ENCODE data around the gene RTN4R. TPM values are rescaled to one million over a fixed set of nuclear protein-coding genes. Genes with fewer than 3 reads are reported as not detected.
"Not testable (repeated sequence)": the region's sequence is repeated elsewhere in the genome, so short reads cannot be mapped to it uniquely, and the experiment has no call there.

Gene RTN4R
- total RNA-seq, 4 donors from 2014 or later = 9.1 to 15.7 (median 12.9) TPM

DNA sequence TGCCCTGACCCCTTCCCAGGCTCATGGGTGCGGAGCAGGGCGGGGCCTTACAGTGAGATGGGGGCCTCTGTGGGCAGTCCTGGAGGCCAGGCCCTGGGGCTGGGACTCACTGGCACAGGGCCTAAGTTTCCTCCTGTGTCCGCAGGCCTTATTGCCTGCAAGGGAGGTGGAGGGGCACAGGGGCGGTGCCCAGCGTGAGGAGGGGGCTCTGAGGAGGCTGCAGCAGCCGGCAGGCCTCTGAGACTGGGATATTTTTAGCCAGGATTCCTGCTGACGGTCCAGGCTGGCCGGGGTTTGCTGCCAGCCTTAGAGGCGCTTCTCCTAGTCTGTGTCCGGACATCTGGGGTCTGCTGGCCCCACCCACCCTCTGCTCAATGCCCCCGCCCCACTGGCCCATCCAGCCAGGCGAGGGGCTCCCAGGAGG, 5.7 kb upstream of the RTN4R start:
- intact Hi-C loops (cut with DNase I; ENCODE audit: low total_unique reads) = no loop called here
- WGBS, 2 donors = 49 to 82% methylated on average over 2 to 9 of the region's 12 CpGs
- no peak for DNase-seq (ENCODE audit: low spot score in 2 of 2)
- H3K4me3 ChIP-seq (ENCODE audit: low read depth, poor library complexity, severe bottlenecking) = no peak overlapping the region
- TF ChIP-seq CTCF (IDR thresholded peaks at IDR 0.05) = no peak
- TF ChIP-seq POLR2A (IDR thresholded peaks at IDR 0.05) = no peak

DNA sequence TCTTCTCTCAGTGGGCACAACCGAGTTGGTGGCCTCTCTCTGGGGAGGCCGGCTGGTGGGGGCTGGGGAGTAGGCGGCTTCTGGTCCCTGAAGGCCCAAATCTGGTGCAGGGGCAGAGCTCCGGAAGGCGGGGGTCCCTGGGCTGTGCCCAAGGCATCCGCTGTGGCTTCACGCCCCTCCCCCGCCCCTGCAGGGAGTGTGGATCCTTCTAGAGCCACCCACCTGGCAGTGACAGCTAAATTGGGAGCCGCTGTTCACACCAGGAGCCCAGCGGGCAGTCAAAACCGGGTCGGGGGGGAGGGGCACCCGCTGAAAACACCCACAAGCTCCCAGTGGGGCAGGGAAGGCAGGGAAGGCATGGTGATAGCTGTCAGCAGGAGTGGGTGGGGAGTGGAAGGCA, 4.6 kb upstream of the RTN4R start:
- 89% methylated on average over 5 of the region's 13 CpGs; no CpG with 5 or more reads in 1 of the 2 donors for WGBS, 2 donors

DNA sequence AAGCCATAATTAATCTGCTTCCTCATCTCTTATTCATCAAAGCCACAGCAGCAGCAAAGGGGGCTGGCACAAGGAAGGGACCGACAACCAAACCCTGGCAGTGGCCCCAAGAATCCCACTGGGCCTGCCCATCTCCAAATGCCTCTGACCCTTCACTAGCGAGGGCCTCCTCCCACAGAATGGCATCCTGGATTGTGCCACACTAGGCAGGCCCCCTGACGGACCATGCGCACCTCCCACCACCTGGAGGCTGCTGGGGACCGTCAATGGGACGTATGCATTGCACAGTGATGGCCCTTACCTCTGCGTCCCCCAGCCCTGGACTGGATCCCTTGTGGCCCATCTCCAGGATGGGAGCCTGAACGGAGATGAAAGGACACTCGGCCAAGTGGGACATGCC, 4.1 kb upstream of the RTN4R start:
- no peak for DNase-seq (ENCODE audit: low spot score in 2 of 2)
- WGBS, 2 donors = 84 to 96% methylated on average over 9 of the region's 9 CpGs
- no peak overlapping the region for H3K4me3 ChIP-seq (ENCODE audit: low read depth, poor library complexity, severe bottlenecking)
- no peak for TF ChIP-seq POLR2A (IDR thresholded peaks at IDR 0.05)
- TF ChIP-seq CTCF (IDR thresholded peaks at IDR 0.05) = no peak
- intact Hi-C loops (cut with DNase I; ENCODE audit: low total_unique reads) = no loop called here

More for the DNA sequence above, 4.6 kb upstream of the RTN4R start:
- DNase-seq (ENCODE audit: low spot score in 2 of 2) = no peak
- intact Hi-C loops (cut with DNase I; ENCODE audit: low total_unique reads) = no loop called here
- H3K4me3 ChIP-seq (ENCODE audit: low read depth, poor library complexity, severe bottlenecking) = no peak overlapping the region
- TF ChIP-seq POLR2A (IDR thresholded peaks at IDR 0.05) (no peak), CTCF (IDR thresholded peaks at IDR 0.05) (no peak)

GRCh38 chr22:20271114-20271994, 3.2 kb upstream of the RTN4R start:
- TF ChIP-seq POLR2A (IDR thresholded peaks at IDR 0.05) (no peak), CTCF (IDR thresholded peaks at IDR 0.05) (no peak)
- DNase-seq (ENCODE audit: low spot score in 2 of 2) = no peak
- intact Hi-C loops (cut with DNase I; ENCODE audit: low total_unique reads) = no loop called here
- H3K4me3 ChIP-seq (ENCODE audit: low read depth, poor library complexity, severe bottlenecking) = no peak overlapping the region
- WGBS, 2 donors = 63 to 83% methylated on average over 6 to 12 of the region's 14 CpGs

DNA sequence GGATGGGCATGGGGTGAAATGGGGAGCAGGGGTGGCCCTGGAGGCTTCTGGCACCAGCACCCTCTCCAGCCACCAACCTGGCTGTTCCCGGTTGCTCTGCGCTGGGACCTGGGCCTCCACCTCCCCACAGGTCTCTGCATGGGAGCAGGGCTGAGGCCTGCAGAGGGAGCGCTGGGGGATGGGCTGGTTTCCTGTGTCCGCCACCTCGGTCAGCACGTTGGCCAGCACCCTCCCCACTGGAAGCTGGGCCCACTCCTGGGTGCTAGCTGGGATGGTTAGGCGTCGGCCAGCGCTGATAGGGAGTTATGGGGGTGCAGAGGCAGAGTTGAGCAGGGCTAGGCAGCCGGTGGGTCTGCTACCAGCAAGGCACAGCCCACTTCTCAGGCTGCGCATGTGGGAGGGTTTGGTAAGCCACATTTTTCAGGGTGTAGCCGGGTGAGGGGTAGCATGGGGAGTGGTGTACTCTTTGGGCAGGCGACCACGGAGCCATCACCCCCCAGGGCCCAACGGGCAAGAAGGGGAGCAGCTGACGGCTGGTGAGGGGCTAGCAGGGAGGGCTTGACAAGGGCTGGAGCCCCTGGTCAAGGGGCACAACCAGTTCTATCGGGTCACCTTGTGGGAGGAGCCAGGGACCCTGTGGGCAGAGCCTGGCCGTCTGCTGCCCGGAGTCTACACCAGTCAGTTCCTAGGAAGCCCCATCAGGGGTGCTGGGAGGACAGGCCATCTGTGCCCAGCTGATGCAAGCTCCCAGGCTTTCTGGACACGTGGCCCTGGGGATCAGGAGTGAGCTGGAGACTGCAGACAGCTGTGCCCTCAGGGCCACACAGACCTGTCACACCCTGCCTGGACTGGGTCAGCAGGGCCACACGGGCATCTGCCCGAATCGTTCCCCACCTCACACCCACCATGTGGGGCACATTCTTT, 2.3 kb upstream of the RTN4R start:
- DNase-seq (ENCODE audit: low spot score in 2 of 2); H3K4me3 ChIP-seq (ENCODE audit: low read depth, poor library complexity, severe bottlenecking); intact Hi-C loops (cut with DNase I; ENCODE audit: low total_unique reads): not testable (repeated sequence)
- WGBS, 2 donors = 85 to 87% methylated on average over 13 to 16 of the region's 23 CpGs

- H3K4me3 ChIP-seq (ENCODE audit: low read depth, poor library complexity, severe bottlenecking); DNase-seq (ENCODE audit: low spot score in 2 of 2); intact Hi-C loops (cut with DNase I; ENCODE audit: low total_unique reads): not testable (repeated sequence)
- WGBS, 2 donors = 85 to 86% methylated on average over 7 of the region's 8 CpGs
Measured at GRCh38 chr22:20269673-20270072, 1.6 kb upstream of the RTN4R start.

DNA sequence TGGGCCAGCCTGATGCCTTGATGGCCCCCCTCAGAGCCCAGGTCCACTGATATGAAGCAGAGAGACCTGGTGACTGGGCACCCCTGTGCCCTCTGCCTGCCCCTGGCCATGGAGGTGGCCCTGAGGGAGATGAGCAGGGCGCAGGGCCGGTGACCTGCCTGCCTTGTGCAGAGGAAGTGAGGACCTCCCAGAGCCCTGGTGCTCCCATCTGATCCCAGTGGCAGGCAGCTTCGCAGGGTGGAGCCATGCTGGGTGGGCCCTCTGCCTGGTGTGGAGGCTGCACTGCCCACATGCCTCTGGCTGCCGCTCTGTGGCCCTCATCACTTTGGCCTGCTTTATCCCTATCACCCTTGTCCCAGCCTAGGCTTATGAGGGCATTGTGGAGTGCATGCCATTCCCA, 1.1 kb upstream of the RTN4R start:
- intact Hi-C loops (cut with DNase I; ENCODE audit: low total_unique reads); DNase-seq (ENCODE audit: low spot score in 2 of 2); H3K4me3 ChIP-seq (ENCODE audit: low read depth, poor library complexity, severe bottlenecking): not testable (repeated sequence)
- WGBS, 2 donors = 83 to 93% methylated on average over 4 of the region's 4 CpGs

Measured in lower leg skin (tissue), 4 donors.